ENCODE measurements around the gene RNGTT.

DNA sequence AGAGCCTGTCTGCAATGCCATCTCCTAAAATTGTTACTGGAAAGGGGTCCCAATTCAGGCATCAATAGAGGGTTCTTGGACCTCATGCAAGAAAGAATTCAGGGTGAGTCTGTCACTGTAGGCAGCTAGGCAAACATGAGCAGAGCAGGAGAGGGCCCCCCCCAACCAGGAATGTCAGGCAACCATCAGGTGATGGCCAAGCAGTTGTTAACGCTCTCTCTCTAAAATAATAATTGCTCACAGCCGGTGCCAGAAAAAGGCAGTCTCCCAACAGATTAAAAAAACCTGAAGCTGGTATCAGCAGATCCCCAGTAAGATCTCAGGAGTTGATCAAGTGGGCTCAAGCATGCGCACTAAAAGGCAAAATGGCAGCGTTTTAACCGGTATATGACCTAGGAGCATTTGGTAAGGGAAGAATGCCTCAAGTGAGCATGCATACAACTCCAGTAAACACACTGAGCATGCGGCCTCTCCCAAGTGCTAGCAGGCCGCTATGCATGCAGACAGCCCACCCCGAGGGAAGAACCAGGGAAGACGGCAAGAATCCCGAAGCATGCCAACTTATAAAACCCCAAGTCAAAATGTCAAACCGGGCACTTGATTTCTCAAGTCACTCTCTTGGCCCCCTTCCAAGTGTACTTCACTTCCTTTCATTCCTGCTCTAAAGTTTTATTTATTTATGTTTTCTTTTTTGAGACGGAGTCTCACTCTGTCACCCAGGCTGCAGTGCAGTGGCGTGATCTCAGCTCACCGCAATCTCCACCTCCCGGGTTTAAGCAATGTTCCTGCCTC lies 44.0 kb upstream of the RNGTT start:
- TF ChIP-seq, protein P1, sequence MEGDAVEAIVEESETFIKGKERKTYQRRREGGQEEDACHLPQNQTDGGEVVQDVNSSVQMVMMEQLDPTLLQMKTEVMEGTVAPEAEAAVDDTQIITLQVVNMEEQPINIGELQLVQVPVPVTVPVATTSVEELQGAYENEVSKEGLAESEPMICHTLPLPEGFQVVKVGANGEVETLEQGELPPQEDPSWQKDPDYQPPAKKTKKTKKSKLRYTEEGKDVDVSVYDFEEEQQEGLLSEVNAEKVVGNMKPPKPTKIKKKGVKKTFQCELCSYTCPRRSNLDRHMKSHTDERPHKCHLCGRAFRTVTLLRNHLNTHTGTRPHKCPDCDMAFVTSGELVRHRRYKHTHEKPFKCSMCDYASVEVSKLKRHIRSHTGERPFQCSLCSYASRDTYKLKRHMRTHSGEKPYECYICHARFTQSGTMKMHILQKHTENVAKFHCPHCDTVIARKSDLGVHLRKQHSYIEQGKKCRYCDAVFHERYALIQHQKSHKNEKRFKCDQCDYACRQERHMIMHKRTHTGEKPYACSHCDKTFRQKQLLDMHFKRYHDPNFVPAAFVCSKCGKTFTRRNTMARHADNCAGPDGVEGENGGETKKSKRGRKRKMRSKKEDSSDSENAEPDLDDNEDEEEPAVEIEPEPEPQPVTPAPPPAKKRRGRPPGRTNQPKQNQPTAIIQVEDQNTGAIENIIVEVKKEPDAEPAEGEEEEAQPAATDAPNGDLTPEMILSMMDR (conservative IDR thresholded peaks at IDR 0.05) = no peak
- TF ChIP-seq EZH2 (IDR thresholded peaks at IDR 0.05; ENCODE audit: low read depth) = no peak
